GM12891 (cell line): ENCODE measurements around the gene STK32B.

Experiments
- POLR2A ChIP-seq: IDR thresholded peaks from 2 replicates; pipeline ENCODE4 v1.6.1; 2011; ENCODE audit warnings: low read depth, low read length, control low read depth
- POLR2AphosphoS5 ChIP-seq: IDR thresholded peaks from 2 replicates; pipeline ENCODE4 v1.6.1; 2011; ENCODE audit warnings: low read depth, low read length, control low read depth

DNA sequence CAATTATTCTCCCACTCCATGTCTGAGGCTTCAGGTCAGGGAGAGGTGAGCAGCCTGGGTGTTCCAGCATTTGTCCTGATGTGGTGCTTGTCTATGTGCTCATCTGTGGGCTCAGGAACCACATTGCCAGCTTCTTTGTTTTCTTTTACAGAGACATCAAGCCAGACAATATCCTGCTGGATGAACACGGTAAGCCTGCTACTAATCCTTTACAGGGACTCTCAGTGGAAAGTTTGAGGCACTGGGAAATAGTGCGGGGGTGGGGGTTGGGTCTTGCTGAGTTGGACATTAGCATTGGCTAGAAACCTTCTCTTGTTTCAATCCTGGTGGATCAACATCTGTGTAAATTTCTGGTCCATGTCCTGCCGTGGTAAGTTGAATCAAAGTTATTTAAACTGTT lies 346.8 kb downstream of the STK32B start:
- no peak for TF ChIP-seq POLR2A
- TF ChIP-seq POLR2AphosphoS5 = no peak
